GF-D8 (cell line): ENCODE measurements around the gene DNAJC1.
A peak's percentile ranks its signal among the peaks of the same experiment; 100 is the strongest.
"Not testable (repeated sequence)": the region's sequence is repeated elsewhere in the genome, so short reads cannot be mapped to it uniquely, and the experiment has no call there.

Experiments
- DNase-seq: peaks from one replicate; lab custom pipeline; 2025; lab: John Stamatoyannopoulos, UW

The DNAJC1 gene, protein sequence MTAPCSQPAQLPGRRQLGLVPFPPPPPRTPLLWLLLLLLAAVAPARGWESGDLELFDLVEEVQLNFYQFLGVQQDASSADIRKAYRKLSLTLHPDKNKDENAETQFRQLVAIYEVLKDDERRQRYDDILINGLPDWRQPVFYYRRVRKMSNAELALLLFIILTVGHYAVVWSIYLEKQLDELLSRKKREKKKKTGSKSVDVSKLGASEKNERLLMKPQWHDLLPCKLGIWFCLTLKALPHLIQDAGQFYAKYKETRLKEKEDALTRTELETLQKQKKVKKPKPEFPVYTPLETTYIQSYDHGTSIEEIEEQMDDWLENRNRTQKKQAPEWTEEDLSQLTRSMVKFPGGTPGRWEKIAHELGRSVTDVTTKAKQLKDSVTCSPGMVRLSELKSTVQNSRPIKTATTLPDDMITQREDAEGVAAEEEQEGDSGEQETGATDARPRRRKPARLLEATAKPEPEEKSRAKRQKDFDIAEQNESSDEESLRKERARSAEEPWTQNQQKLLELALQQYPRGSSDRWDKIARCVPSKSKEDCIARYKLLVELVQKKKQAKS

GRCh38 chr10:22003177-22003963 lies at the start of gene DNAJC1:
TSS of gene DNAJC1 (minus strand) at chr10:22003730. CDS start at chr10:22003434, 296 bp downstream.
- DNase-seq, result peak; percentile 74

GRCh38 chr10:22053048-22053447 lies 49.5 kb upstream of the DNAJC1 start:
- no peak for DNase-seq

GRCh38 chr10:22049635-22050034 lies 46.1 kb upstream of the DNAJC1 start:
- DNase-seq, result no peak

DNA sequence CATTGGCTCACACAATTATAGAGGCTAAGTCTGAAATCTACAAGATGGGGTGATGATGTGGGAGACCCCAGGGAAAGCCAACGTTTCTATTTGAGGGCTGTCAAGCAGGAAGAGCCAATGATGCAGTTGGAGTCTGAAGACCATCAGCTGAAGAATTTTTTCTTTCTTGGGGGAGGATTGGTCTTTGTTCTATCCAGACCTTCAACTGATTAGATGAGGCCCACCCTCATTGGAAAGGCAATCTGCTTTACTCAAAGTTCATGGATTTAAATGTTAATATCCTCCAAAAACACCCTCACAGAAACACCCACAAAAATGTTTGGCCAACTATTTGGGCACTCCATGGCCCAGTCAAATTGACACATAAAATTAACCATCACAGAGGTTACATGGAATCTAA lies 44.3 kb upstream of the DNAJC1 start:
- DNase-seq, result no peak

DNA sequence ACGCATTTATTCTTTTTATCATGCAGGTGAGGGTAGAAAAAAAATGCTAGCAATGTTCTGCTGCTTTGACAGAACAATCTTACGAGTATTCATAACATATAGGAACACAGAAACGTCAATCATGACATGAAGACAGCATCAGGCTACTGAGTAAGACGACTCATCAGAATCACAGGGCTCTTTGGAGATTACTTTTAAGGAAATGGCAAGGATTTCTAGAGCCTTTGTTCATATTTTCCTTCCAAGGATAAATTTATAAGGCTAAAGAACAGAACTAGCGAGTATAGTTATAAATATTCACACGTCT lies 39.8 kb upstream of the DNAJC1 start:
- no peak for DNase-seq

GRCh38 chr10:22042557-22043326 lies 39.2 kb upstream of the DNAJC1 start:
- DNase-seq, result no peak

DNA sequence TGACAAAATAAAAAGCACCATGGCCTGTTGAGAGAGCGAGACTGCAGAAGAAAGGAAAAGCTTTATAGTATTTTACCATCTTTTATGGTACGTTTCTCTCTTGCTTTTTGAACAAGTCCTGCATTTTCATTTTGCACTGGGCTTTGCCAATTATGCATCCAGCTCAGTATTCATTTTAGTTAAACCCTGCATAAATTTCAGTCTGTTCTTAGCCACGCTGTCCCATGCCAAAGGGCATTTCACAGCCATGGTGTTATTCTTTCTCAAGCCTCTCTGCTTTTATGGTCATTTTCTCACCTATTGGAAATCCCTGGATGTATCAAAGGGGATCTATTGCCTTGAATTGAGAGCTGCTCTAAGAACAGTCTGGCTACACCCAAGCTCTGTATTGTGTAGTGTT lies 30.8 kb upstream of the DNAJC1 start:
- DNase-seq, result no peak

GRCh38 chr10:22032268-22032667 lies 28.7 kb upstream of the DNAJC1 start:
- not testable (repeated sequence) for DNase-seq

- DNase-seq, result no peak
These were observed 26.9 kb upstream of the DNAJC1 start for GRCh38 chr10:22030421-22030820.

- DNase-seq, result peak; percentile 12
These were observed 26.1 kb upstream of the DNAJC1 start for GRCh38 chr10:22029445-22030236.

DNA sequence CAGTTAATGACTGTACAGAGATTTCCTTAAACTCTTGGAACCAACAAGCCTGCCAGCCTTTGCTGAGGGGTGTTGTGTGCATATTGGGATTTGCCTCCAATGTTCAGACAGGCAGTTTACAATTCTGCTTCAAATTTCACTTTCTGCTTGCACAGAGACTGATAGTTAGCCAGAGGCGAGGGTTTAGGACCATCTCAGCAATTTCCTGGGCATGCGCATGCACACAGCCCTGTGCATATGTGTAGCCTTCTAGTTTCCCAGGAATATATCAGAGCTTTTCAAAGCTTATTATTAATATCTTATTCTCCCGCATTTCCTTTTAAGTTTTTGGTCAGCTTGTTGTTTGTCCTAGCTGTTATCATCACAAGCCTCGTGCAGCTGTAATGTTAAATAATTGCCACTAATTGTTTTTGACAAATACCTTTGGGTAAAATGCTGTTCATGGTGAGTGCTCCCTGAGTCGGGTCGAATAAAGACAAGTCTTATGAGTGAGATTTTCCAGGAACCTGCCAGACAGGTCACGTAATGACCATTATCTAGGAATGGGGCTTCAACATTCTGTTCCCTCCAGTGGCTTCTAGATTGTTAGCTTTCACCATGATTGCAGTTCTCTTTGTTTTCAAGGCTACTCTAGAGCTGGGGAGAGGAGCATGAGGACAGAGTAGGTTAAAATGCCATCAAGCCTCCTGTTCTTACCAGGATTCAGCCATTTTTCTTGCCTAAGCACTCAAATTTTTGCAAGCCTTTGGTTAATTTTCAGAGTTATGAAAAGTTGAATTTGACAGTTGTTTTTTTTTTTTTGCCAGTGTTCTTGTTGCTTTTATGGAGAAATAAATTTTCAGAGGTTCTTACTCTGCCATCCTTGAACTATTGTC lies 24.1 kb upstream of the DNAJC1 start:
- no peak for DNase-seq

GRCh38 chr10:22026287-22026686 lies 22.8 kb upstream of the DNAJC1 start:
- no peak for DNase-seq

GRCh38 chr10:22023508-22023907 lies 20.0 kb upstream of the DNAJC1 start:
- DNase-seq, result no peak

DNA sequence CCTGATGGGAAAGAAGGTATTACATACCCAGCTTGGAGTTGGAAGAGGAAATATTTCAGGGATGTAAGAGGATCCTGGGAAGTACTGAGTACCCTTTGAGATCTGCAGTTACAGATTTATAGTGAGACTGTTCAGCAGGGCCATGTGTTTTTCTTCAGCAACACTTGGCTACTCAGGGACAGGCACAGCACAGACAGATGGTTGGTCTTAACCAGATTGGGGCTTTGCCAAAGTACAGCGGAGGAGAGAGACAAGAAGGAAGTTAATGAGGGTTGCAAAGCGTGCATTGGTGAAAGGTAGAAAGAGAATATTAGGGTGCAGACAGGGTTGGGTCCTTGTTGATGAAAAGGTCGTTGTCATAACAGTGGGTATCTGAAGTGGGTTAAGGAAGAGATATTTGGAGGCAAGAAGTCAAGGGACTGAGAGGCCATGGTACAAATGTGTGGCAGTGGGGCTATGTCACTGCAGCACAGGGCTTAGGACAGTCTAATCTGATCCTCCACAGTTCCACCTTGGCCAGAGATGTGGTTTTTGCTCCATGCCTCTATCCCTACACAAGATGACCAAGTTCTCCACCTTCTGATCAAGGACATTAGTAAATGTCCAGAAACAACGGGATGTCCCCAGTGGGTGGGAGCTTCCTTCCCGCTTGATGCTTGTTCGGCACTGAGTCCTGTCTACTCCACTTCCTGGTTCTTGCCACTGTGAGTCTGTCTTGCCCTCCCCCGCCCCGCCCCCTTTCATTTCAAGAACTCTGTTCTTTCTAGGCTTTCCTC lies 18.9 kb upstream of the DNAJC1 start:
- no peak for DNase-seq

- not testable (repeated sequence) for DNase-seq
These were observed 17.6 kb upstream of the DNAJC1 start for GRCh38 chr10:22021144-22021543.

DNA sequence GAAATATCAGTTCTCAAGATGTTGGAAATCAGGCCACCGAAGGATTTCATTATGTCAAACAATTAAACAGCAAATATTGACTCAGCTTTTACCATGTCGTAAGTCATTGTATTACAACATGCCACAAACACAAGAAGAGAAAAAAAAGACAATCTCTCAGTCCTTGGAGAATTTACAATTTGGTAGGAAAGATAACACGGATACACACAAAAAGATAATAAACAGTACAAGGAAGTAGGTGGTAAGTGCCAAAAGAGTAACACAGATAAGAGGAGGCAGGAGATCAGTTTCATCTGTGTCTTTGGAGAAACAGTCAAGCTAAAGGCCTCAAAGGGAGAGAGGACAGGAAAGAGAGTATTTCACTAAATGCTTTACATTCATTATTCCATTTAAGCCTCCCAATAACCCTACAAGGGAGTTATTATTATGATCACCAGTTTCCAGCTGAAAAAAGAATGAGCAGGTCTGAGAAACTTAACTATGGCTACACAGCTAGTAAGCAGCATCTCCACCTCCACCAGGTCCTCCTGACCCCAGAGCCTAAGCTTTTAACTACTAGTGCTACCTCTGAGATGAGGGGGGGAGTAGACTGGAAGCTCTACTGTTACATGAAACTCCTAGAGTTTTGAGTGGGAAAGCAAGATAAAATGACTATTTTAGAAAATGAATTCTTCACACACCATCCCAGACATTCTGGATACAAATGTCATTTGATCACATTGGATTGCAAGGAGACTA lies 13.9 kb upstream of the DNAJC1 start:
- DNase-seq, result peak; percentile 33

DNA sequence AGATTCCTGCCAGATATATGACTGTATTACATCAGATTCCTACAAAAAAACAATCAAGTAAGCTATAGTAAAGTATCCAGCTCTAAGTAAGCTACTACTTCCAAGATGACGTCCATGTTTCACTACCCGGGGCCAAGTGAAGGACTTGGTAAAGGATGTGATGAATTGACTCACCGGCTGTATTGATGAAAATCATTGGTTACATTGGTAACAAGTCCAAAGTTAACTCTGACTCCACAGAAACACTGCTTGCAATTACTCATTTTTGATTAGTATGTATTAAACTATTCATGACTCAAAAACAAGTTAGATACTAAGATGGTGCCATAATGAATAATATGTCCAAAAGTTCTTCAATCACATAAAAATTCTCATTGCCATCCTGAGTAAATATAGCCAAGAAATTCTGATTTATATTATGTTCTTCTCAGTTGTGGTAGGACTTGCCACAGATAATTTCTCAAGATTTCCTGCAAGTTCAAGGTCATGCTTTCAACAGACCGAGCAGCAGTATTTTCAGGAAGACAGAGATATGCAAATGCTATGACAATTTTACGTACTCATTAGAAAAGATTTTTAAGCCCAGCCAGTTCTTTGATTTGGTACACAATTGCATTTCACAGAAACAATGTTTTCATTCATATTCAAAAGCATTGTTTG lies 12.6 kb upstream of the DNAJC1 start:
- DNase-seq, result peak; percentile 26

GRCh38 chr10:22010973-22011408 lies 7.5 kb upstream of the DNAJC1 start:
- DNase-seq, result no peak
